GM21619 (cell line): Measurements from ENCODE around the gene EIF3M.
"Not testable (repeated sequence)": the region's sequence is repeated elsewhere in the genome, so short reads cannot be mapped to it uniquely, and the experiment has no call there.

Source experiments
- ATAC-seq: cut with Tn5 transposase; IDR thresholded peaks from one replicate; pipeline ENCODE4 v1.9.1; 2021; ENCODE audit not compliant: unreplicated experiment

The EIF3M gene

DNA sequence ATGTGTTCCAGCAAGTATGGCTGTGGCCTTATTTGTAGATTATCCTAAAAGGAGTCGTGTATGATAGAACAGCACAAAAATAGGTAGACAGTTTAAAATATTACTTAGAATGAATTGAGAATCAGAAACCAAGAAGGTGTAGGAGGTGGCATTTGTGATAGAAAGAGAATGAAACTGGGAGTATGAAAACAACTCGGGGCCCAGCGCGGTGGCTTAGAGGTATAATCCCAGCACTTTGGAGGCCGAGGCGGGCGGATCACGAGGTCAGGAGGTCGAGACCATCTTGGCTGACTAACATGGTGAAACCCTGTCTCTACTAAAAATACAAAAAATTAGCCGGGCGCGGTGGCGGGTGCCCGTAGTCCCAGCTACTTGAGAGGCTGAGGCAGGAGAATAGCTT, 12.5 kb downstream of the EIF3M start:
- ATAC-seq: not testable (repeated sequence)

- ATAC-seq: no peak
Measured at GRCh38 chr11:32597921-32598320, 14.3 kb downstream of the EIF3M start.

DNA sequence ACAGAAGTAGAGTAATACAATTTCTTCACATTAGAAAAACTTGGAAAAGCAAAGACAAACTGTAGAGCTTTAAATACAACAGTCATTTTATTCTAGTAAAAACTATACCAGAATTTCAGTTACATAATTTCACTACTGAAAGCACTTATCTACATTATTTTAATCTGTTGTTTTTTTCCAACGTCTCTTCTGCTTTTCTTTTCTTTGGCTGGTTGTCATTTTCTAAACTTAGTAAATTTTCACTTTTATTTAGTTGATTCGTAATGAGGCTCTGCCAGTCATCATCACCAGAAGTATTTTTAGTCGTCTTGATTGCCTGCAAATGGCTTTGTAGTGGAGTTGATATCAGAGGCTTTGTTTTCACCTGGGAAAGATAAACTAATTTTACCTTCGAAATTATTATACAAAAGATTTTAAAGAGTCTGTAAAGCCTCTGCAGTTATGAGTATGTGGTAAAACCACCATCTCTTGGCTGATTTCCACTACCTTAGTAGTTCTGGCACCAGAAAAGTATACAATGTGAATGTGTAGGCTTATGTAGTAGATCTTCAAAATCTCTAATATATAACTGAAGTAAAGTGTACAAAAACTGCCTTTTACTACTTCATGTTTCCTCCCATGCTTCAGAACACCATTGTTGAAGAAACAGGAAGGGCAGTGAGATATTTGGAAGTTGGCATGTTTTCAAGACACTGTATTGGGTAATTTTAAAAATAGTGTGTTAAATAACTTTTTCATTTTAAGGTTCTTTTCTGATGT, 19.2 kb downstream of the EIF3M start:
- no peak for ATAC-seq

DNA sequence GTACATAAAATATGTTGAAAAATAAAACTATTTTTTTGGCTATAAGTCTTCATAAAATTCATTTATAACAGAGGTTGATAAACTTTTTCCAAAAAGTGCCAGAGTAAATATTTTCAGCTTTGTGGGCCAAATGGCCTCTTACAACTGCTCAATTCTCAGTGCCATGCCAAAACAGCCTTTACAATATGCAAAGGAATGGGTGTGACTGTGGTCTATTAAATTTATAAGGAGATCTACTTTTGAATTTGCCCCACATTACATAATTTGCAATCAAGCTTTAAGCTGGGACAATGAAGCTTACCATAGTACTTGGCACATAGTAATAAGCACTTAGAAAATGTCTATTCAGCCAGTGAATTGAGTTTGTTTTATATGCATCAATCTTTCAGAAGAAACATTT, 22.6 kb downstream of the EIF3M start:
- ATAC-seq: no peak

DNA sequence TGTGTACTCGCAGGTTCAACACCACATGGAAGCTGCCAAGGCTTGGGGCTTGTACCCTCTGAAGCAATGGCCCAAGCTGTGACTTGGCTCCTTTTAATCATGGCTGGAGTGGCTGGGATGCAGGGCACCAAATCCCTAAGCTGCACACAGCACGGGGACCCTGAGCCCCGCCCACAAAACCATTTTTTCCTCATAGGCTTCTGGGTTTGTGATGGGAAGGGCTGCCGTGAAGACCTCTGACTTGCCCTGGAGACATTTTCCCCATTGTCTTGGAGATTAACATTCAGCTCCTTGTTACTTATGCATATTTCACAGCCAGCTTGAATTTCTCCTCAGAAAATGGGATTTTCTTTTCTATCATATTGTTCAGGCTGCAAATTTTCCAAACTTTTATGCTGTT, 25.2 kb downstream of the EIF3M start:
- not testable (repeated sequence) for ATAC-seq

DNA sequence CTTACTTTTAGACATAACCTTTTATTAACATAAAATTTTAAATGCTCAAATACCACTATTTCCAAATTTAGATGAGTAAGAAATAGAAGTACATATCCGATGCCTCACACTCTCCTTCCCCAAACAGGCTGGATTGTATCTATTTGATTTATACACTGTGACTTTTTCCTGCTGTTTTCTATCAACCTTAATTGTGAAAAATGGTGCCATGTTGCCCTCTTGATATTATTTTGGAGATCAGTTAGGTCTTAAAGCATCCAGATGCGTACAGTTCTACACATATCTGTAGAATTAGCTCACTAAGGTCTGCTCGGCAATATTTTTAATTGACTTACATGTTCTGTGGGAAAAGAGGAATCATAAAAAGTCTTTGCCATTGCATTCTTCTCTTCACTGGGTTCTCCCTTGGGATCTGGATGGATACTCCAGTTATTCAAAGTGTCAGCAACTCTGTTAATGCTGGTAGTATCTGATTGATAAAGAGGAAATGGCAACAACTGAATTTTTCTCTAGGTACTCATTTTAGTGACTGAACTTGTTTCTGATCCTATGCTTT, 27.2 kb downstream of the EIF3M start:
- no peak for ATAC-seq

DNA sequence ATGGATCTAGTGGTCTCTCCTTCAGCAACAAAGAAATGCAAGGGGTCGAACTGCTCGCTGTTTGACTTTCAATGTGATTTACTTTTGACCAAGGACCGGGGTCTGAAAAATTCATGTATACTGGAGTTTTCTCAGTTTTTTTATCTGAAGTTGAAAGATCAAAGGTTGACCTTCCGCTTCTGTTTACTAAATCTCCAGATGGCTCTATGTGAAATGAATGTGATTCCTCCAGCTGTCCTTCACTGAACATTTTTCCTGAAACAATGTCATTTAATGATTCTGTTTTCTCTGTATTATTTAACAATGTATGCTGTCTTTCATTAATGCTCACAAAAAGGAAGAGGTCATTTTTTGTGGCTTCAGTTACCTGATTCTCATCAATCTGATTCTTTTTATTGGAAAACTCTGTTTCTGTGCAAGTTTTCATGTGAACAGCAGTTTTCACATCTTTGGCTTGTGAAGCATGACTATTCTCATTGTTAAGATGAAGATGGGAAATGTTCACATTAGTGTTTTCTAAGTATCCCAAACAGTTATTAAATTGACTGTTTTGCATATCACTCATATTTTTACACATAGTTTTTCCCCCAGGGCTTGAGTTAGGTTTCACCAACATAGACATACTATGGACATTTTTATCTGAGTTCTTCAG, 30.0 kb downstream of the EIF3M start:
- no peak for ATAC-seq

GRCh38 chr11:32615422-32615821, 31.8 kb downstream of the EIF3M start:
- no peak for ATAC-seq

DNA sequence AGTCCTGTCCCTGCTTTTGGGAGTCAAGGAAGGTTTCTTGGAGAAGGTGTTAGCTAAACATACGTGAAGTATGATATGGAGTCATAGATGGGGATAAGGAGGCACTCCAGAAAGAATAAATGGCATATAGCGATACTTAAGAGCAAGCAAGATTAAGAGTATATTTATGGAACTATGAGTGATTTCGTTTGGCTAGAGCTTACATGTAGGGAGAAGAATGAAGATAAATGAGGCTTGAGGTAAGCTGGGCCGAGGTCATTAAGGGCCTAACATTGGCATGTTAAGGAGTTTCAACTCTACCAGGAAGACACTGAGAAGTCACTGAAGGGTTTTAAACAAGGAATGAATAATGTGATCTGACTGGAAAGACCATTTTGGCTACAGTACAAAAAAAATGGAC, 33.3 kb downstream of the EIF3M start:
- no peak for ATAC-seq

GRCh38 chr11:32630844-32631243, 47.2 kb downstream of the EIF3M start:
- ATAC-seq: no peak

- ATAC-seq: no peak
Measured at GRCh38 chr11:32635819-32636218, 52.2 kb downstream of the EIF3M start.

- ATAC-seq: no peak
Measured at GRCh38 chr11:32641361-32641760, 57.7 kb downstream of the EIF3M start.

- ATAC-seq: no peak
Measured at GRCh38 chr11:32643526-32643925, 59.9 kb downstream of the EIF3M start.
